Effector memory CD8-positive, alpha-beta T cell (primary cell): Measurements from ENCODE around the gene MAD1L1.
A peak's percentile ranks its signal among the peaks of the same experiment; 100 is the strongest.

ENCODE experiments used
- ATAC-seq: fragments of 150-1000 bp; cut with Tn5 transposase; replicated peaks from 2 replicates; pipeline ENCODE4 v1.10.0; 2021; ENCODE audit warnings: mild to moderate bottlenecking, moderate library complexity
- DNase-seq, 3 experiments: peaks; one replicate each; pipeline ENCODE4 v3.0.0; 2021
- H3K27ac Mint-ChIP-seq, 2 donors: one replicate each; pipeline ENCODE4 v1.8.0; 2022; ENCODE audit warnings: mild to moderate bottlenecking in 2 of 2, mixed read lengths in 2 of 2, moderate library complexity in 2 of 2
- H3K27me3 Mint-ChIP-seq, 2 donors: one replicate each; pipeline ENCODE4 v1.8.0; 2022; ENCODE audit warnings: mixed read lengths in 2 of 2
- H3K36me3 Mint-ChIP-seq: one replicate; pipeline ENCODE4 v1.8.0; 2022; ENCODE audit warnings: mild to moderate bottlenecking, moderate library complexity, mixed read lengths; ENCODE audit not compliant: insufficient read depth
- H3K4me1 Mint-ChIP-seq, 2 donors: one replicate each; pipeline ENCODE4 v1.8.0; 2022; ENCODE audit warnings: low read depth in 2 of 2, mixed read lengths in 2 of 2
- H3K4me3 Mint-ChIP-seq, 2 donors: one replicate each; pipeline ENCODE4 v1.8.0; 2022; ENCODE audit warnings: mild to moderate bottlenecking in 2 of 2, mixed read lengths in 2 of 2, moderate library complexity in 2 of 2
- H3K9me3 Mint-ChIP-seq, 2 donors: one replicate each; pipeline ENCODE4 v1.8.0; 2022; ENCODE audit warnings: mixed read lengths in 2 of 2

Gene MAD1L1

DNA sequence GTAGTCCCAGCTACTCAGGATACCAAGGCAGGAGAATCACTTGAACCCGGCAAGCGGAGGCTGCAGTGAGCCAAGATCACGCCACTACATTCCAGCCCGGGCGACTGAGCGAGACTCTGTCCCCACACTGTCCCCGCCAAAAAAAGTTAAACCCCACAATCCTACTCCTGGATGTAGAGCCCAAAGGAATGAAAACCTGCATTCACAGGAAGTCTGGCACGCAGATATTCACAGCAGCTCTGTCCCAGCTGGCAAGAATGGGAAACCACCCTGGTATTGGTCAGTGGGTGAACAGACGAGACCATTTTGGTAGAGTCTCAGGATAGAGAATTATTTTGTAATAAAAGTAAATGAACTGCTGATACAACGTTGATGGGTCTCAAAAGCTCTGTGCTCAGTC is 225.2 kb downstream of the MAD1L1 start:
- Mint-ChIP-seq H3K9me3 (no peaks in the 10 kb centered on the region), H3K27me3 (no peaks in the 10 kb centered on the region), H3K36me3 (no peaks in the 10 kb centered on the region), H3K4me1 (peaks cover 8 to 10% of the 10 kb centered on the region in 2 donors), H3K27ac (no peak overlapping the region), H3K4me3 (no peak overlapping the region)
- ATAC-seq = no peak
- no peak for DNase-seq

- peaks cover 8 to 10% of the 10 kb centered on the region in 2 donors for H3K4me1 Mint-ChIP-seq
- no peak for DNase-seq
- no peak overlapping the region for H3K4me3 Mint-ChIP-seq
- no peaks in the 10 kb centered on the region for H3K9me3 Mint-ChIP-seq
- no peaks in the 10 kb centered on the region for H3K36me3 Mint-ChIP-seq
- ATAC-seq = no peak
- H3K27ac Mint-ChIP-seq = no peak overlapping the region
- H3K27me3 Mint-ChIP-seq = no peaks in the 10 kb centered on the region
Observed at GRCh38 chr7:2006921-2007381, 225.8 kb downstream of the MAD1L1 start.

- ATAC-seq = no peak
- Mint-ChIP-seq H3K4me3 (no peak overlapping the region), H3K9me3 (no peaks in the 10 kb centered on the region), H3K4me1 (peaks cover 8 to 10% of the 10 kb centered on the region in 2 donors), H3K36me3 (no peaks in the 10 kb centered on the region), H3K27ac (peak overlapping the region; percentile 33 to 62), H3K27me3 (no peaks in the 10 kb centered on the region)
- DNase-seq = no peak
Observed at GRCh38 chr7:2006231-2006771, 226.4 kb downstream of the MAD1L1 start.

DNA sequence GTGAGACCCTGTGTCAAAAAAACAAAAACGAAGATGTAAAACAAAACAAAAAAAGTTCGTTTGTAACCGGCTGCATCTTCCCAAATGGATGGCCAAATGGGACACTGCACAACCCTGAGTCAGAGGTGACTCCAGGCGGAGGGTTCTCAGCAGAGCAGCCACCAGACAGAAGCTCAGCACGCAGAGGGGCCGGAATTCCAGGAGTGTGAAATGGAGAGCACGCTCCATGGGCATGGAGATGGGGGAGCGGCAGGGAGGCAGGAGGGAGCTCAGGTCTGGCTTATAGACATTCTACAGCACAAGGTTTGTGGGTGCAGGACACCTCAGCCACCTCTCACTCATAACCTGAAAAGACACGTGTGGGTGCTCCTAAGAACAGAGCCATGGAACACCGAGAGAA is 227.0 kb downstream of the MAD1L1 start:
- H3K27me3 Mint-ChIP-seq = no peaks in the 10 kb centered on the region
- ATAC-seq (no peak), DNase-seq (no peak)
- H3K4me3 Mint-ChIP-seq = no peak overlapping the region
- no peaks in the 10 kb centered on the region for H3K9me3 Mint-ChIP-seq
- peak overlapping the region; percentile 33 to 62 for H3K27ac Mint-ChIP-seq
- peaks cover 8 to 11% of the 10 kb centered on the region in 2 donors for H3K4me1 Mint-ChIP-seq
- no peaks in the 10 kb centered on the region for H3K36me3 Mint-ChIP-seq

- Mint-ChIP-seq H3K4me1 (peaks cover 13 to 16% of the 10 kb centered on the region in 2 donors), H3K9me3 (no peaks in the 10 kb centered on the region), H3K27ac (peak overlapping the region in 1 of 2 donors; percentile 62), H3K27me3 (no peaks in the 10 kb centered on the region), H3K36me3 (no peaks in the 10 kb centered on the region), H3K4me3 (no peak overlapping the region)
- ATAC-seq = no peak
- no peak for DNase-seq
Observed at GRCh38 chr7:2004841-2005725, 227.7 kb downstream of the MAD1L1 start.

DNA sequence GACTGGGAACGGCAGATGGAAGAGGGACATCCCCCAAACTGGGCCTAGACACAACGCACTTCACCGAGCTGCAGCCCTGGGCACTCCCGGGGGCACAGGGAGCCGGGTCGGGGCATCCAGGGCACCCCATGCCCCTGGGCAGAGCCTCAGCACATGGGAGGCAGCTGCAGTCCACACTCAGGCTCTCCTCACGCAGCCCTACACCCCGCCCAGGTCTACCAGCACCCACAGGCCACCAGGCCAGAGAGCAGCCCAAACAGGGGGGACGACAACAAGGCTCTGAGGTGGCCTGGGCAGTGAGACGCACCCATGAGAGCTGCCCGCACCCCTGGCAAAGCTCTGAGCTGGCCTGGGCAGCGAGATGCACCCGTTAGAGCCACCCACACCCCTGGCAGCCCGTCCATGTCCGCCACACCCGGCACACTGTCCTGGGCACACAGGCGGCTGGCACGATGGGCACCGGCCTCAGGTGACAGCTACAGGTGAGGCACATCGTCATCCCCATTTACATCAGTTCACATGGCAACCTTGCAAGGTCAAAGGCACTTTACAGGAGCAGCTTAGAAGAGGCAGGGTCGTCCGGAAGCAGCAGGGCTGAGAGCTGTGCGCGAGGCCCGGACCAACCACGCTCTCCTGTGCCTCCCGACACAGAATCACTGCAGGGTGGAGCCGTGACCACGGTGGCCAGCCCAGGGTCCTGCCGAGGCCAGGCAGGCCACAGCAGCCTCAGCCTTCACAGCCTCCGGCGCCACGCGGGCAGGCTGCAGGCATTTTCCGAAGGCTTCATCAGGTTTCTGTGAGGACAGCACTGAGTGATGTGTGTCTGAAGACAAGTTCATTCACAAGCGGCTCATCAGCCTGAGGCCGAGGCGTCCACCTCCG is 228.6 kb downstream of the MAD1L1 start:
- Mint-ChIP-seq H3K27me3 (no peaks in the 10 kb centered on the region), H3K4me1 (peaks cover 20 to 25% of the 10 kb centered on the region in 2 donors), H3K4me3 (no peak overlapping the region), H3K27ac (no peak overlapping the region), H3K36me3 (no peaks in the 10 kb centered on the region), H3K9me3 (no peaks in the 10 kb centered on the region)
- ATAC-seq = no peak
- DNase-seq = no peak

- Mint-ChIP-seq H3K4me1 (peaks cover 20 to 26% of the 10 kb centered on the region in 2 donors), H3K27me3 (no peaks in the 10 kb centered on the region), H3K4me3 (no peak overlapping the region), H3K9me3 (no peaks in the 10 kb centered on the region), H3K36me3 (no peaks in the 10 kb centered on the region), H3K27ac (no peak overlapping the region)
- DNase-seq (no peak), ATAC-seq (no peak)
Observed at GRCh38 chr7:2003451-2003930, 229.3 kb downstream of the MAD1L1 start.

DNA sequence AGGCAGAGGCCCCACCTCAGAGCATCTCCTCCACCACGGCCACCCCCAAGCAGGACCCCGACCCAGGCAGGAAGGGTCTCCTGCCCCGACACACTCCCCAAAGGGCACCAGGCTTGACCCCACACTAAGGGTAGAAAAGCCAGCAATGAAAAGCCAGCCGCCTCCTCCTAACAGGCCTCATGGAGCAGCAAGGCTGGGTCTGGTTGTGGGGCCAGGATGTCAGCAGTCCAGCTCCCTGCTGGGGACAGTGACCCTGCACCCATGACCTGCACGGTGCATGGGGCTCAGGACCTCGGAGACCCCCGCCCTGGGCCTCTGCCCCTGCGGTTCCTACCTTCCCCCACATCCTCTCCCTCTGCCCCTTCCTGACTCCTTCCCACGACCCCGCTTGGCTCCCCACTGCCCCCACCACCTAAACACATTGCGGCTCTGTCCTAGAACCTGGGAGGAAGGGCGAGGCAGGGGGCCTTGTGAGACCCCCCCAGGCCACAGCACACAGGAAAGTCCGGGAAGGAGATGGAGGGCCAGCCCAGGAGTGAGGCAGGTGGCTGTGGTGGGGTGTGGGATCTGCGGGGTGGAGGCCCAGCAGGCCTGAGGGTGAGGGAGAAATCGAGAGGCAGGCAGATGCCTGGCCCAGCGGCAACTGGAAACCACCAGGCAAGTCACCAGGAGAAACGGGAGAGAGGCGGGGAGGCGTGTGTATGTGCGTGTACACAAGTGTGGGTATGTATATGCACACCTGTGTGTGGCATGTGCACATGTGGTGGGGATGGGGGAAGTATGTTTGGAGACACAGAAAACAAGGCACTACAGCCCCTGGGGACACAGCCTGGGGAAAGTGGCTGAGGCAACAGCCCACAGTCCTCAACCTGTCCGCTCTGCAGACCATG is 229.9 kb downstream of the MAD1L1 start:
- no peak overlapping the region for H3K27ac Mint-ChIP-seq
- DNase-seq = no peak
- H3K4me1 Mint-ChIP-seq = peaks cover 20 to 26% of the 10 kb centered on the region in 2 donors
- no peaks in the 10 kb centered on the region for H3K27me3 Mint-ChIP-seq
- no peak for ATAC-seq
- no peaks in the 10 kb centered on the region for H3K36me3 Mint-ChIP-seq
- no peaks in the 10 kb centered on the region for H3K9me3 Mint-ChIP-seq
- no peak overlapping the region for H3K4me3 Mint-ChIP-seq

GRCh38 chr7:2001601-2002442 is 230.9 kb downstream of the MAD1L1 start:
- DNase-seq = no peak
- Mint-ChIP-seq H3K4me3 (no peak overlapping the region), H3K36me3 (no peaks in the 10 kb centered on the region), H3K9me3 (no peaks in the 10 kb centered on the region), H3K4me1 (peaks cover 20 to 26% of the 10 kb centered on the region in 2 donors), H3K27ac (peak overlapping the region in 1 of 2 donors; percentile 60), H3K27me3 (no peaks in the 10 kb centered on the region)
- no peak for ATAC-seq

DNA sequence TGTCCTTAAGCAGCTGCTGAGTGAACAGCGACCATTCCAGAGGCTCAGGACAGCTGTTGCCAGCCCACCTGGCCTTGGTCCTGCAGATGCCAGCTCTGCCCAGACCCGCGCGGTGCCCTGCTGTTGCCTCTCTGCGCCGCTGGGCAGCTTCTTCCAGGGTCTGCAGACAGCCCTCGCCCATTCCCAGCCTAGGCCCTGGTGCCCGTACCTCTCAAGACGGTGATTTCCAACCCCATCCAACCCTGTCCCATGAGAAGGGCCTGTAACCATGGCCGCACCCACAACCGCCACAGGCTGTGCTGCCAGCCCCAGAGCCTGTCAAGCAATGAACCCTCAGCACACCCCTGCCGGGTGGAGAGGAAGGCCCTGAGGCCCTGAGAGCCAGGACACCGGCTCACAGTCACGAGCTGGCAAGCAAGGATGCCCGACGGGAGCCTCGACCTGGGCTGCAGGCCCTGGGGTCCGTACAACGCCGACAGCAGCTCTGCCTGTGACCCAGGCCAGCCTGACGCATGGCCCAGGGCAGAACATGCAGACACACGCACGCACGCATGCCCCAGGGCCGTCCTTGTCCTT is 231.9 kb downstream of the MAD1L1 start:
- Mint-ChIP-seq H3K27ac (peak overlapping the region; percentile 5 to 84), H3K4me3 (no peak overlapping the region), H3K36me3 (no peaks in the 10 kb centered on the region), H3K27me3 (no peaks in the 10 kb centered on the region), H3K9me3 (no peaks in the 10 kb centered on the region), H3K4me1 (peaks cover 12 to 20% of the 10 kb centered on the region in 2 donors)
- DNase-seq = no peak
- ATAC-seq = no peak

- H3K4me3 Mint-ChIP-seq = no peak overlapping the region
- no peaks in the 10 kb centered on the region for H3K36me3 Mint-ChIP-seq
Observed at GRCh38 chr7:2000153-2000687, 232.5 kb downstream of the MAD1L1 start.

More at GRCh38 chr7:2000153-2000687, 232.5 kb downstream of the MAD1L1 start:
- DNase-seq (no peak), ATAC-seq (no peak)
- H3K9me3 Mint-ChIP-seq = no peaks in the 10 kb centered on the region
- peak overlapping the region; percentile 49 to 84 for H3K27ac Mint-ChIP-seq
- H3K4me1 Mint-ChIP-seq = peaks cover 12 to 16% of the 10 kb centered on the region in 2 donors
- H3K27me3 Mint-ChIP-seq = no peaks in the 10 kb centered on the region
